ENCODE measurements around the gene EGFL7.

EGFL7 gene

GRCh38 chr9:136662656-136663581, at the start of gene EGFL7:
TSS of gene EGFL7 (plus strand) at chr9:136662916. CDS start at chr9:136668283, 5,367 bp downstream.
- DNase-seq, result no peak

GRCh38 chr9:136613824-136614371, 48.8 kb upstream of the EGFL7 start:
- DNase-seq, result no peak

- DNase-seq, result no peak
Observed at GRCh38 chr9:136614372-136614922, 48.3 kb upstream of the EGFL7 start.

- DNase-seq, result no peak
Observed at GRCh38 chr9:136614967-136615623, 47.6 kb upstream of the EGFL7 start.

GRCh38 chr9:136615631-136616306, 46.9 kb upstream of the EGFL7 start:
- no peak for DNase-seq

- DNase-seq, result no peak
Observed at GRCh38 chr9:136616307-136616635, 46.4 kb upstream of the EGFL7 start.

GRCh38 chr9:136616948-136617695, 45.6 kb upstream of the EGFL7 start:
- no peak for DNase-seq

- no peak for DNase-seq
Observed at GRCh38 chr9:136617746-136618579, 44.8 kb upstream of the EGFL7 start.

- DNase-seq, result no peak
Observed at GRCh38 chr9:136618580-136619547, 43.9 kb upstream of the EGFL7 start.

- no peak for DNase-seq
Observed at GRCh38 chr9:136619742-136620440, 42.8 kb upstream of the EGFL7 start.

GRCh38 chr9:136620441-136621018, 42.2 kb upstream of the EGFL7 start:
- DNase-seq, result no peak

- DNase-seq, result no peak
Observed at GRCh38 chr9:136621019-136621733, 41.5 kb upstream of the EGFL7 start.

GRCh38 chr9:136621734-136622093, 41.0 kb upstream of the EGFL7 start:
- no peak for DNase-seq

- no peak for DNase-seq
Observed at GRCh38 chr9:136622538-136622948, 40.2 kb upstream of the EGFL7 start.

GRCh38 chr9:136623016-136623841, 39.5 kb upstream of the EGFL7 start:
- DNase-seq, result no peak

- no peak for DNase-seq
Observed at GRCh38 chr9:136623842-136624183, 38.9 kb upstream of the EGFL7 start.

- no peak for DNase-seq
Observed at GRCh38 chr9:136624184-136624951, 38.3 kb upstream of the EGFL7 start.

All from NCI-H1694 (cell line).